ENCODE measurements around the gene SLC25A29.
A peak's percentile ranks its signal among the peaks of the same experiment; 100 is the strongest.

SLC25A29 gene

DNA sequence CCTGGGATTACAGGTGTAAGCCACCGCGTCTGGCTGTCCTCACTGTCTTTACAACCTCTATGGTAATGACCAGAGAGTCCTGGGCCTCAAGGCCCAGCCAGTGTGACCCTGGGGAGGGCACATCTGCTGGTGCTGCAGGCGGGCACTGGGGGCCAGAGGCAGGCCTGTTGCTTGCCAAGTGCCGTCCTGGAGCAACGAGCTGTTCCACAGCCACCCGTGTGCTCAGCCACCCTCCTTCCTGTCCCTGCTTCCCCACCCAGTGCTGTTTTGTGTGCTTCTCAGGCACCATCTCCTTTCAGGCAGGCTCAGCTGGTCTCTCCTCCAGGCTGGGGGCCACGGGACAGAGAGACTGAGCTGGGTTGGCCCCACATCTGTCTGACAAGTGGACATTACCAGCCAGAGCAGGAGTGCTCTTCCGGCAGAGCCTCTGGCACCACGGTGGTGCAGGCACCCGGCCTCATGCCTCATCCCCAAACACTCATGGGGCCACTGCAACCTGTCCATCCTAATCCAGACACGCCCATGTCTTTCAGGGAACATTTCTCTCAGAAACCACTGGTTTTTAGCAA is 25.9 kb upstream of the SLC25A29 start:
- no peak for DNase-seq

DNA sequence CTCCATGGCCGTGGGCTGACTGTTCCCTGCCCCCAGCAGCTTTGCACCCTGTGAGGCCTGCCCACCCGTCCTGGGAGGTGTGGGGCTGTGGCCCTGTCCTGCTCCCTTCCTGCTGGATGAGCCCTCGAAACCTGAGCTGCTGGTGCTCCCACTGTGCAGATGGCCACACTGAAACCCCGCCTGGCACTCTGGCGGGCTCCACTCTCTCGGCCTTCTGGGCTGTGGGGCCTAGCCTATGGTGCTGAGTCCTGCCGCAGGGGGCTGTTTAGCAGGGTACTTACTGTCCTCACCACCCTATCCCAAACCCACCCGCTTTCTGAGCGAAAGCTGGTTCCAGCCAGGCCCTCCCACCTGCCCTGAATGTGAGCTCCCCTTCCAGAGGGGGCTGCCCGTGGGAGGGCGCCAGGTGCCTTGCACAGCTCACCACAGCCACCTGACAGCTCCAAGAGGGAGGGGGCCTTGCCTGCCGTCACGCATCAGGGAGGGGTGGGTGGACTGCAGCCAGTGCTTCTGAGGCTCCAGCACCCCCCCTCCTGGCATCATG is 24.2 kb upstream of the SLC25A29 start:
- DNase-seq, result no peak

DNA sequence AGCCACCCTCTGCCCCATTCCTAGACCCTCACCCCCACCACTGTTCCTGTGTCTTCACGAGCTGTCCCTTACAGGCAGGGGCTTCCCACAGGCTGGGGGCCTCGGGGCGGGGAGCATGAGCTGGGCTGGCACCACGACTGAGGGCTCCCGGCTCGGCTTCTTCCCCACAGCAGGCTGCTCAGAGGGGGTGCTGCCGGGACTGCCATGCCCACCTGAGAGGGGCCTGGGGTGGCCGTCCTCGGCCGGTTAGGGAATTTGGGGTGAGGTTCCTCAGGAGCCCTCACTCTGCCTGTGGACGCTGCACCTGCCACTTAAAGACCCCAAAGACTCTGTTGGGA is 23.7 kb upstream of the SLC25A29 start:
- no peak for DNase-seq

DNA sequence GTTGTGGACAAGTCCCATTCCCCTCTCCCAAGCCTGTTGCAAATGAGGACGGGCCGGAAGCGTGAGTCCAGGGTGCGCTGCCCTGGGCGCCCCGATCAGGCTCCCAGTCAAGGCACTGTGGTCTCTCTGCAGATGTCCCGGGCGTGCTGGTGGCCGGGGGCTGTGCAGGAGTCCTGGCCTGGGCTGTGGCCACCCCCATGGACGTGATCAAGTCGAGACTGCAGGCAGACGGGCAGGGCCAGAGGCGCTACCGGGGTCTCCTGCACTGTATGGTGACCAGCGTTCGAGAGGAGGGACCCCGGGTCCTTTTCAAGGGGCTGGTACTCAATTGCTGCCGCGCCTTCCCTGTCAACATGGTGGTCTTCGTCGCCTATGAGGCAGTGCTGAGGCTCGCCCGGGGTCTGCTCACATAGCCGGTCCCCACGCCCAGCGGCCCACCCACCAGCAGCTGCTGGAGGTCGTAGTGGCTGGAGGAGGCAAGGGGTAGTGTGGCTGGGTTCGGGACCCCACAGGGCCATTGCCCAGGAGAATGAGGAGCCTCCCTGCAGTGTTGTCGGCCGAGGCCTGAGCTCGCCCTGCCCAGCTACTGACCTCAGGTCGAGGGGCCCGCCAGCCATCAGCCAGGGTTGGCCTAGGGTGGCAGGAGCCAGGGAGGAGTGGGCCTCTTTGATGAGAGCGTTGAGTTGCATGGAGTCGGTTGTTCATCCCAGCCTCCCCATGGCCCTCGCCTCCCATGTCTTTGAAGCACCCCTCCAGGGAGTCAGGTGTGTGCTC is 23.2 kb upstream of the SLC25A29 start:
- DNase-seq, result no peak

DNA sequence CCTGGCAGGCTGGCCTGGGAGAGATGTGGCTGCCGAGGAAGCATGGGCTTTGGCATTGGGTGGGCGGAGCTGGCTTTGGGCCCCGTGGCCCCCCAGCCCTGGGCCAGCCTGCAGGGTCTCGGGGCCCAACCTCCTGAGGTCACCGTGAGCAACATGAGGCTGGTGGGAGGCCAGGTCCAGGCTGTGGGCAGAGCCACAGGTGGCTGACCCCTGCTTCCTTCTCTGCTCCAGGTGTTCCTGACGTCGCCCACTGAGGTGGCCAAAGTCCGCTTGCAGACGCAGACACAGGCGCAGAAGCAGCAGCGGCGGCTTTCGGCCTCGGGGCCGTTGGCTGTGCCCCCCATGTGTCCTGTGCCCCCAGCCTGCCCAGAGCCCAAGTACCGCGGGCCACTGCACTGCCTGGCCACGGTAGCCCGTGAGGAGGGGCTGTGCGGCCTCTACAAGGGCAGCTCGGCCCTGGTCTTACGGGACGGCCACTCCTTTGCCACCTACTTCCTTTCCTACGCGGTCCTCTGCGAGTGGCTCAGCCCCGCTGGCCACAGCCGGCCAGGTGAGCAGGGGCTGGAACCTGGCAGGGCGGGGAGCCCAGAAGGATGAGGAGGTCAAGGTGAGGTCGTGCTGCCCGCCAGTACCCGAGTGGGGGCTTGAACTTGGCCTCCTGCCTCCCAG is 22.4 kb upstream of the SLC25A29 start:
- no peak for DNase-seq

DNA sequence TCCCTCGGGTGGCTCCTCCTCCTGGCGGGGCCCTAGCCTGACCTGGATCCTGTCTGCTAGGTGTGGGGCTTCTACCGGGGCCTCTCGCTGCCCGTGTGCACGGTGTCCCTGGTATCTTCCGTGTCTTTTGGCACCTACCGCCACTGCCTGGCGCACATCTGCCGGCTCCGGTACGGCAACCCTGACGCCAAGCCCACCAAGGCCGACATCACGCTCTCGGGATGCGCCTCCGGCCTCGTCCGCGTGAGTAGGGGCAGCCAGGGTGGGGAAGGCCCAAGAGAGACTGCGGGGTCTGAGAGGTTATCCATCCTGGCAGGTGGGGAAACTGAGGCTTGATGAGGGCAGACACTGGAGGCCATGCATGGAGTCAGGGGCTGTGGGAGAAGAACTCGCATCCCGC is 20.9 kb upstream of the SLC25A29 start:
- no peak for DNase-seq

DNA sequence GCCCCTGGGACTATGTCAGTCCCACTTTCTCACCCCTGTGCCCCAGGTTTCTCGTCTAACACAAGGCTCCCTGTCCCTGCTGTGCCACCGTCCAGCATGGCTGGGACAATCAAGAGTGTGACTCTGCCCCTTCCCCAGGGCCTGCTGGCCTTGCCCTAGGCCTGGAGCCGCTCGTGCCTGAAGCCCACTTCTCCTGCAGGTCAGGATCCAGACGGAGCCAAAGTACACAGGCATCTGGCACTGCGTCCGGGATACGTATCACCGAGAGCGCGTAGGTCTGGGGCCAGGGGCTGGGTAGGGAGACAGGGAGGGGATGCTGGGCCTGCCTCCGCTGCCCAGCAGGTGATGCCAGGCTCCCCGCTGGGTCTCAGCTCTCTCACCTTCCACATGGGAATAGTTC is 19.7 kb upstream of the SLC25A29 start:
- DNase-seq, result no peak

DNA sequence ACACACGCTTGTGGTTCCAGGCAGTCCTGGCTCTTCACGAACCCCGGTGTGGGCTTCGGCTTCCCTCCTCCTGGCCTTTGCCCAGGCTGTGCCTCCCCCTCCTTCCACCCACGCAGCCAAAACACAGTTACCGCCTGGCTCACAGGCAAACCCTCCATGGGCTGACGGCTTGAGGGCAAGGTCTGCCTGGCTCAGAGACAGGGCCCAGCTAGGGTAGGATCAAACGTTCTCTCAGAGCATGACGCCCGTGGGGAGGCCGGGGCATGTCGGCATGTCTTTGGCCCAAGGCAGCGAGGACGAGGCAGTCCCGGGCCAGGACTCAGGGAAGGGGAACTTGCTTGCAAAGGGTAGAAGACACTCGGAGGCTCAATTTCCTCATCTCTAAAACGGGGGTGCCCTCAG is 19.0 kb upstream of the SLC25A29 start:
- no peak for DNase-seq

DNA sequence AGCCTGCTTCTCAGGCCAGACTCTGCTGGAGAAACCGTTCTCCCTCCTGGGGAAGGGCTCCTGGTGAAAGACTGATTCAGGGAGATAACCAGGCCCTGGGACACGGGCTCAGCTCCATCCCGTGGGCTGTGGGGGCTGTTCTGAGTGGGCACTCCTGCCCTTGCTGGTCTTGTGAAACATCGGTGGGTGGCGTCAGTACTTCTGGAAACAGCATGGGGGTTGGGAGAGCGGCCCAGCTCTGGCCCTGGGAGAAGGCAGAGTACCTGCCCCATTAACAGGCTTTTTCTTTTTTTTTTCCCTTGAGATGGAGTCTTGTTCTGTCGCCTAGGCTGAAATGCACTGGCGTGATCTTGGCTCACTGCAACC is 17.7 kb upstream of the SLC25A29 start:
- no peak for DNase-seq

DNA sequence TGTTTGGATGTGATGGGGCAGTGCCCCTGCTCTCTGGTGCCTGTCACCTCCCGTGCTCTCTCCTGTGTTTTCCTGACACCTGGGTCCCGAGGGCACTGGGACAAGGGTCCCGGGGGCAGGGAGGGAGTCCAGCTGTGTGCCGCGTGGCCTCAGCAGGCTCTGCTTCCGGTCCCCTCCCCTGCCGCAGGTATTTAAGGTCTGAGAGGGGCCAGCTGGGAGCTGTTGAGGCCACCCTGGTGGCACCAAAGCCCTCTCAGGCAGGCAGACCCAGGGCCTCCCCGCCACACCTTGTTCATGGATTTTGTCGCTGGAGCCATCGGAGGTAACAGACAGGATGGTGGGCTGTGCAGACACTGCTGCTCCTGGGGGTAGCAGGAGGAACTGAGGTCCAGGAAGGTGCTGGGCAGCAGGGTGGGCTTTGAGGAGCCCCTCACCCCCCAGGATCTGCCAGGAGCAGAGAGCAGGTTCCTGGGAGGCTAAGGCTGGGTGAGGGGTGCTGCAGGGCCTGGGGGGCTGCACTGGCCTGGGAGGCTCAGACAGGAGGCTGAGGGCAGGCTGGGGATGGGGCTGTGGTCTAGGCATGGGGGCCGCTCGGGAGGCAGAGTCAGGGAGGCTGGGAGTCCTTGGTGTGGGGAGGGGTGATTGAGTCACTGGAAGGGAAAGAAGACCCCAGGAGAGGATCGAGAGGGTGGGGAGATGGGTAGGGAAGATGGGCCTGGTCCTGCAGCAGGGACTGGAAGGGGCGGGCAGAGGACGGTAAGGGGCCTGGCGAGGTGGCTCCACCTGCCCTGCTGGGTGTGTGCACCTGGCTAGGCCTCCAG is 17.1 kb upstream of the SLC25A29 start, which contains the start of gene SLC25A47:
Gene SLC25A47 (plus strand): TSS at position 219 of the 821 bp plus-strand sequence. CDS start 76 bp downstream, at position 295.
- no peak for DNase-seq

DNA sequence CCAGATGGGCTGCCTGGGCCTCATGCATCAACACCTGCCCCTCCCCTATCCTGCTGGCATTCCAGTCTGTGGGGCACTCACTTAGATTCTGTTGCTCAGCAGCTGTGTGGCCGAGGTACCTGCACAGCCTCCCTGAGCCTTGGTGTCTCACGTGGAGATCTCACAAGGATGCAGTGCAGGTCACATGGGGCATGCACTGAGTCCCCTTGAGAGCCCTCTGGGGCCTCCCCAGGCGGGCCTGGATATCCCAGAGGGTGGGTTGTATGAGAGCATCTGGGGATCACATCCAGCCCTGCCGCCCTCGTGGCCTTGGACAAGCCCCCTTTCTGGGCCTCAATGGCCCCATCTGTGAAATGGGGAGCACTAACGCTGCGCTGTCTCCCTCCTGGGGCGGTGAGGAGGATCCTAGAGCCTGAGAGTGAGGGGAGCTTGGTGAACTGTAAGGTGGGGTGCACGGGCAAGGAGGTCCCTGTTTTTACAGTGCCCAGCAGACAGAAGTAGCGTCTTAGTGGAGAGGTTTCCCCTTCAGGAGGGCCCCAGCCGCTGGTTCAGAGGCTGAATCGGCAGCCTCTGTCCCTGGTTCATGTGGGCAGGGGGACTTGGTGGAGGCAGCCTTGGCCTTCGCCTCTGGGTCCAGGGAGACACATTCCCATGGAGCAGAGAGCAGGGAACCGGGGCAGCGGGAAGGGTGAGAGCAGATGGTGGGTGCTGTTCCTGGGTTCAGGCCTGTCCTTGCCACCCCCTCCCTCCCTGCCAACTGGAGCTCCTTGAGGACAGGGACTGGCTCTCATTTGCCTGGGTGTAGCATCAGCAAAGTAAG is 16.1 kb upstream of the SLC25A29 start:
- no peak for DNase-seq

DNA sequence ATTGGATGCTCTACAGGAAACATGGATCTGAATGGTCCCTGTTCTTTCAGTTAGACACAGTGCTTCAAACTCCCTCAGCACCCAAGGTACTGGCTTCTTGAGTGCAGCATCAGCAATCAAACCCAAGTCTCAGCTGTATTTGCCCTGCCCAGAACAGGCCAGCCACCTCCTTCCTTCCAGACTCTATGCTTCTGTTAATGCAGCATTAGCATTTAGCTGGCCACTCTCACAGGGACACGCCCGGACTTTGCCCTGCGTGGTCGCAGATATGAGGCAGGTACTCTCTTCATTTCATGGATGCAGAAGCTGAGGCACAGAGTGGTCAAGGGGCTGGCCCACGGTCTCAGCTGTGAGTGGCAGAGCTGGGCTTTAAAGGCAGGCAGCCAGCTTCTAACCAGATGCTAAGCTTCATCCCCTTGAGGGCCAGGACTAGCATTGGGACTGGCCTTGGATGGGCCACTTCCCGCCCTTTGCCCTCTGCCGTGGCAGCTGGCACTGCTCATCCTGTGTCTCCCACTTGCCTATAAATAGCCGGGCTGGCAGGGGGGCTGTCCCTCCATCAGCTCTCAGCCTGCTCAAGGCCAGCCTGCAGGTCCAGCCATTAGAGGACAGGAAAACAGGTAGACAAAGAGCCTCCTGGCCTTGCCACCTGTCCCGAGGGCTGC is 15.4 kb upstream of the SLC25A29 start:
- DNase-seq, result no peak

DNA sequence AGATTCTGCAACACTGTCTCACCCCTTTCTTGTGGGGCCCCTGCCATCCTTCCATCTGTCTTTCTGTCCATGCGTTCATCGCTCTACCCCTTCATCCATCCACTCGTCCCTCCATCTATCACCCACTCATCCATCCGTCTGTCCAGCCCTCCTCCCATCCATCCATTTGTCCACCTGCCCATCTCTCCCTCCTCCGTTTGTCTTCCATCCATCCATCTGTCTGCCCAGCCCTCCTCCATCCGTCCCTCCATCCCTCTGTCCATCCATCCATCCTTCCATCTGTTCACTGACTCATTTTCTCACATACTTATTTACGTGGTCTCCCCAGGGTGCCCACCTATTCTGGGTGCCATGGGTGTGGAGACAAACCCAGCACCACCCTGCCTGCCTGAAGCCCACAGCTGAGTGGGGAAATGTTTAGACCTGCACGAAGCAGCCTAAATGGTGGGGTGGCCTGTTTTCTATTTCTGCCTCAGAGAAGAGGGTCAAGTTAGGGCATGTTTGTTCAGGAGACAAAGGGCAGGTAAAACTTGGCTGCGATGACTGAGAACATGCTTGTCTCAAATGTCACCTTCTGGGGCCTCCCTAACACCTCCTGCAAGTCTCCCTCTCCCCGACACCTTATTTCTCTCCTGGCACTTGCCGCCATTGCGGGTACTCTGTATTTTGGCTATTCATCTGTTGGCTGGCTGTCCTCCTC is 14.1 kb upstream of the SLC25A29 start:
- DNase-seq, result no peak

DNA sequence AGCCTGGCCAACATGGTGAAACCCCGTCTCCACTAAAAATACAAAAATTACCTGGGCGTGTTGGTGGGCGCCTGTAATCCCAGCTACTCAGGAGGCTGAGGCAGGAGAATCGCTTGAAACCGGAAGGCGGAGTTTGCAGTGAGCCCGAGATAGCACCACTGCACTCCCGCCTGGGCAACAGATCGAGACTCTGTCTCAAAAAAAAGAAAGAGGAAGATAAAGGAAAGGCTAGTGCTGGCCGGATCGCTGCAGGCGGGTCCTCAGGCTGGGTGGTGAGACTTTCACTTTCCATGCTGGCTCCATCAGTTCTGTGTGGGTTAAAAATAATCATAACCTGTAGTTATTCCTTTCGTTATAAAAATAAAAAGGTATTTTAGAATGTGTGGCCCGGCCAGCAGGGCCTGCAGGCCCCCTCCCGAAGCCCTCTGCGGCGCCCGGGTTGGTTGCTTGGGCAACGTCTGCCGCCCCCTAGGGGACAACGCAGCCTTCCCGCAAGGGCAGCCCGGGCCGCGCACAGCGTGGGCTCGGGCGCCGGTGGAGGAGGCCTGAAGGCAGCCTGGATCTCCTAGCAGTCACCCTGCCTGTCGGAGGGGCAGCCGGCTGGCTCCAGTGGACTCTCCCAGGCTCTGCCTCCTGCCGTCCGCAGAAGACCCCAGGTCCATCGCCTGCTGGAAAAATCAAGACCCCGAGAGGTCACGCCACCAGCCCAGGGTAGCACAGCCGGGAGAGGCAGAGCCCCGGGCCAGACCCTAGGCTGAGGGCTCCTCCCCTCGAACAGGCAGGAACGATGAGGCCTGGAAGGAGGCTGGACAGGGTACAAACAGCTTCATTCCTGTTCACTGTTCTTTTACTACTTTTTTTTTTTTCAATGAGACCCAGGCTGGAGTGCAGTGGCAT is 11.9 kb upstream of the SLC25A29 start:
- peak; percentile 62 for DNase-seq

DNA sequence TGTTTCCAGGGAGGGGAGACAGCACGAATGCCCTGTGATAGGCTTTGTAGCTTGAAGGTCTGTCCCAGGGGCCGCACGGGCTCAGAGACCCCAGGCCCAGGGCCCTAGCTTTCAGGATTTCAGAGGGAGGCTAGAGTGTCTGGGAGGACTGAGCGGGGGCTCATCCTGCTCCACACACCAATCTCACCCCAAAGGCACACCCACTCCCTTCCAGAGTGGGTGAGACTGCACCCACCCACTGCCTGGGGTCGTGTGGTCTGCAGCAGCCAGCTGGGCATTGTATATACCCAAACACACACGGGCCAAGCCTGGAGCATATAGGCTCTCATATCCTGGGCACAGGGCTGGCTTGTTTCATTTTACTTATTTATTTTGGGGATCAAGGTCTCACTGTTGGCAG is 11.1 kb upstream of the SLC25A29 start:
- no peak for DNase-seq

DNA sequence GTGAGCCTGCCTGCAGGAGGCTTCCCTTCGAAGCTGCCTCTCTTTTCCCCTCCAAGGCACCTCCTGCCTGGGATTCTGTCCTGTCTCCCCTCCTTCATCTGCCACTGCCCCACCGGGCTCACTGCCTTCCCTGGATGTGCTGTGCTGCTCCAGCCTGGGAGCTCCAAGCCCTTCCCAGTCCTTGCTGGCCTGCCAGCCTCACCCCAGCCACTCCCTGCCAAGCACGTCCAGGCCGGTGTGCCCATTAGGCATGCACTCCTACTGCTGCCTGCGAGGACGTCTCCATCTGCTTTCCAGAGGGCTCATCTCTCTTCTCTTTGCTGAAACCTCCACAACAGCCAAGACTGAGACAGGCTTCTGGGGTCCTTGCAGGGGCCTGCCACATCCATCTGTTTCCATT is 8.5 kb upstream of the SLC25A29 start:
- DNase-seq, result no peak

DNA sequence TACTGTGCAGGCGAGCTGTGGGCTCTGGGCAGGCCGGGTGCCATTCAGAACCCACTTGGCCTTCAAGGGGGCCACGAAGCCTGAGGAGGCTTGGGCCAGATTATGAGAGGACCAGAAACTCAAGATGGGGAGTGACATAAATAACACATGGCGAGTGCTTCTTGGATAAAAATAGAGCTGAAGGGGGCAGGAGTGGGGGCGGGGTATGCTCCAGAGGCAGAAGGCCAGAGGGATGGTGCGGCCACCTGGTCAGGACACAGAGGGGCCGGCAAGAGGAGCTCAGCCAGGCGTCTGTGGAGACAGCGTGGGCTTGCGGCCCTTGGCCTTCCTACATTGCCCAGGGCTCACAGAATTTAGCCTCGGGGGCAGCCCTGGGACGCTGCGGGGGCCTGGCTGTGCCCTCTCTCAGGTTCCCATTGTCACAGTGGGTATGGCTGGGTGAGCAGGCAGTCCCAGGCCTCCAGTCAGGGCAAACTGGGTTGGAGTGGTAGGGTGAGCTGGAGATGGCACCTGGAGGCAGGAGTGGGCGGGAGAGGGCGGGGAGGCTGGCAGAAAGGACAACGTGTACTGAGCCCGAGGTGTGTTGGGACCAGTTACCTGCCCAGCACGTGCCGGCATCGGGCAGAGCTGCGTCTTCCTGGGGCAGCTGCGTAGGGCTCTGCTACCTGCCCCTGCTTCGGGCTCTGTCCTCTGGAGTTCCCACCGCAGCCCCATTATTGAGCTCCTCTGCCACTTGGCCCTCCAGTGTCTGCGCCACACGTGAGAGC is 7.4 kb upstream of the SLC25A29 start:
- no peak for DNase-seq

DNA sequence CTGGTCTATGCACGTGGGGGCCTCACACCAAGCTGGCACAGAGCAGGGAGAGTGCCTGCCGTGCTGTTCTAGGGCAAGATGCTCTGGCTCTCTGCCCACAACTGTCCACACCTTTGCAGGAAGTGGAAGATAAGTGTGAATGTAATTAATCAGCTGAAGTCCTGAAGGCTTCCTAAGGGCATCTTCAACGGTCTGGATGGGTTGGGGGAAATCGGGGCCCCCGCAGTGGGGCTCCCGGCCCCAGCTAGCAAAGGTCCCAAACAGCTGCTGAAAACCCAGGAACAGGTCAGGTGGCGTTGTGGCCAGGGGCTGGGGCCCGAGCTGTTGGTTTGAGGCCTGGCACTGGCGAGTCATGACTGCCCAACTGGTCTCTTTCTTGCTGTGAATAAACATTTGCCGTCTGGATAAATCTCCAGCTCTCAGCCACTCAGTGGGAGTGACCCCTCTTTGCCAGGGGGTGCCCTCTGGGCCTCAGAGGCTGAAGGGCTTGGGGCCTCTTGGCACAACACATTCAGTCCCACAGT is 6.7 kb upstream of the SLC25A29 start:
- no peak for DNase-seq

Data from fibroblast of skin of scalp (primary cell).